CD14-positive monocyte (primary cell): Measurements from ENCODE around the gene ERCC5. TPM values are rescaled to one million over a fixed set of nuclear protein-coding genes. Genes with fewer than 3 reads are reported as not detected.

Source experiments
- DNase-seq, 3 donors: peaks; one replicate each; pipeline ENCODE4 v3.0.0-alpha.2; 2011 to 2022
- H2AFZ ChIP-seq: 2 replicates; pipeline ENCODE4 v1.6.0; 2012; ENCODE audit warnings: mild to moderate bottlenecking, low read depth, low read length, inconsistent platforms; ENCODE audit not compliant: insufficient read depth, poor library complexity, severe bottlenecking
- H3K27ac ChIP-seq, 2 donors: 1 replicate in 1 of 2; 2 replicates in 1 of 2; pipeline ENCODE4 v1.5.1; 2012 to 2013; ENCODE audit warnings: low read length in 2 of 2, control low read depth in 1 of 2, inconsistent platforms in 1 of 2, low read depth in 1 of 2, mild to moderate bottlenecking in 1 of 2
- H3K27me3 ChIP-seq, 2 donors: one replicate each; pipeline versions ENCODE4 v1.6.0 to v1.6.1; 2011 to 2013; ENCODE audit warnings: low read length in 2 of 2; ENCODE audit not compliant: control insufficient read depth in 2 of 2, insufficient read depth in 2 of 2
- H3K36me3 ChIP-seq, 2 donors: replicated peaks in 1 of 2; 1 replicate in 1 of 2; 2 replicates in 1 of 2; pipeline versions ENCODE4 v1.5.1 to v1.6.1; 2012 to 2013; ENCODE audit warnings: low read length in 2 of 2, control low read depth in 1 of 2, inconsistent platforms in 1 of 2, mild to moderate bottlenecking in 1 of 2; ENCODE audit not compliant: insufficient read depth in 2 of 2, control insufficient read depth in 1 of 2
- H3K4me1 ChIP-seq, 2 donors: 1 replicate in 1 of 2; 2 replicates in 1 of 2; pipeline versions ENCODE4 v1.5.1 to v1.6.1; 2012 to 2013; ENCODE audit warnings: low read length in 2 of 2, control low read depth in 1 of 2, inconsistent platforms in 1 of 2, mild to moderate bottlenecking in 1 of 2, moderate library complexity in 1 of 2; ENCODE audit not compliant: insufficient read depth in 2 of 2, control insufficient read depth in 1 of 2
- H3K4me2 ChIP-seq: replicated peaks from 2 replicates; pipeline ENCODE3; 2012; ENCODE audit warnings: low read length, moderate library complexity, mild to moderate bottlenecking; ENCODE audit not compliant: poor library complexity, severe bottlenecking; ENCODE audit errors: extremely low read depth
- H3K4me3 ChIP-seq, 3 experiments: fragments of 200-600 bp in 1 of 3; sonication (generic) in 1 of 3; replicated peaks in 1 of 3; 1 replicate in 2 of 3; 2 replicates in 1 of 3; pipeline ENCODE4 v1.5.1; 2011 to 2013; ENCODE audit warnings: low read length in 3 of 3, mild to moderate bottlenecking in 3 of 3, control low read depth in 2 of 3, low read depth in 2 of 3, inconsistent platforms in 1 of 3, moderate library complexity in 1 of 3
- H3K79me2 ChIP-seq: 2 replicates; pipeline ENCODE4 v1.6.0; 2012; ENCODE audit warnings: mild to moderate bottlenecking, control low read depth, inconsistent platforms, low read length, moderate library complexity; ENCODE audit not compliant: insufficient read depth
- H3K9ac ChIP-seq: 2 replicates; pipeline ENCODE4 v1.6.0; 2017; ENCODE audit warnings: low read length, mild to moderate bottlenecking; ENCODE audit not compliant: insufficient read depth, poor library complexity, severe bottlenecking
- H3K9me3 ChIP-seq, 2 donors: replicated peaks in 1 of 2; 1 replicate in 1 of 2; 2 replicates in 1 of 2; pipeline versions ENCODE4 v1.5.1 to v1.6.1; 2012 to 2013; ENCODE audit warnings: low read length in 2 of 2, control low read depth in 1 of 2; ENCODE audit not compliant: control insufficient read depth in 1 of 2, insufficient read depth in 1 of 2
- H4K20me1 ChIP-seq: 2 replicates; pipeline ENCODE4 v1.6.0; 2012; ENCODE audit warnings: mild to moderate bottlenecking, low read length, control low read depth, moderate library complexity; ENCODE audit not compliant: insufficient read depth
- H3K27ac Mint-ChIP-seq, 7 donors: one replicate each; pipeline ENCODE4 v1.8.0; 2020; ENCODE audit warnings: mild to moderate bottlenecking in 7 of 7, mixed read lengths in 7 of 7, moderate library complexity in 6 of 7, inconsistent platforms in 2 of 7
- H3K27me3 Mint-ChIP-seq, 3 donors: one replicate each; pipeline ENCODE4 v1.8.0; 2021 to 2022; ENCODE audit warnings: low read depth in 3 of 3, mild to moderate bottlenecking in 3 of 3, mixed read lengths in 3 of 3, moderate library complexity in 3 of 3, inconsistent platforms in 1 of 3
- H3K36me3 Mint-ChIP-seq, 2 donors: one replicate each; pipeline ENCODE4 v1.8.0; 2020; ENCODE audit warnings: mixed read lengths in 2 of 2, inconsistent platforms in 1 of 2, mild to moderate bottlenecking in 1 of 2
- H3K4me1 Mint-ChIP-seq: one replicate; pipeline ENCODE4 v1.8.0; 2020; ENCODE audit warnings: mild to moderate bottlenecking, mixed read lengths
- H3K4me3 Mint-ChIP-seq, 2 donors: one replicate each; pipeline ENCODE4 v1.8.0; 2020; ENCODE audit warnings: mild to moderate bottlenecking in 2 of 2, mixed read lengths in 2 of 2, moderate library complexity in 1 of 2
- H3K9me3 Mint-ChIP-seq, 7 donors: one replicate each; pipeline ENCODE4 v1.8.0; 2020 to 2022; ENCODE audit warnings: mixed read lengths in 7 of 7, mild to moderate bottlenecking in 6 of 7, moderate library complexity in 6 of 7, inconsistent platforms in 2 of 7
- WGBS: methylation state at CpG from one replicate; pipeline ENCODE4 v1.1.5; 2013; ENCODE audit warnings: missing lambda C conversion rate; ENCODE audit not compliant: insufficient coverage; 5-methylcytosine and 5-hydroxymethylcytosine counted together
- intact Hi-C, 2 donors: fragments of 100-400 bp; cut with micrococcal nuclease; formaldehyde crosslinking; loops; one replicate each; pipeline versions ENCODE4 v1.15.0 to v1.15.1; 2023
- polyA plus RNA-seq, 3 donors: library from polyadenylated mRNA; depleted of rRNA in 1 of 3; unstranded in 2 of 3; stranded (reverse) in 1 of 3; fragments of 300-500 nt in 2 of 3; fragments of >200 nt in 1 of 3; fragmentation: Illumina TruSeq in 2 of 3; gene quantifications; 1 replicate in 2 of 3; 2 replicates in 1 of 3; pipeline ENCODE4 v1.2.3, GENCODE V29; 2012 to 2021
- TF ChIP-seq, protein P1 (sequence below): fragments of 200-600 bp; IDR thresholded peaks from one replicate; pipeline ENCODE4 v1.8.0; 2022; ENCODE audit warnings: antibody characterized with exemption, mild to moderate bottlenecking

The ERCC5 gene
- polyA plus RNA-seq, 3 donors: 15.2 to 34.2 (median 22.1) TPM

DNA sequence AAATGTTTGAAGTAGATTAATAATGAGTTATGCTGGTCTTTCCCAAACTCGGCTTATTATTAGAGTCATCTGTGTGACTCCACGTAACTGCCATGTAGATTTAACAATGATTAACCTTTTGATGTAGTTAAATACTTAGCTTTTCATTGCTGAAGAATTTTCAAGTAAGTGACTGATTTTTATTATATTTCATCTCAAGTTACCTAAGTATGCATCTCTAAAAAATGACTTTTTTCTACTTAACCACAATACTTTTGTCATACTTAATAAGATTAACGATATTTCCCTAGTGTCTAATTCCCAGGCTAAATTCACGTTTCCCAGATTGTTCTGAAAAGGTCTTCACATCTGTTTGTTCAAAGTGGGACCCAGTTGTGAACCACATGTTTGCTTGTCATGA, 29.1 kb upstream of the ERCC5 start:
- H4K20me1 ChIP-seq: no peaks in the 10 kb centered on the region
- 100% methylated on average over 2 of the region's 4 CpGs for WGBS
- no peak overlapping the region for H2AFZ ChIP-seq
- H3K27me3 Mint-ChIP-seq: no peaks in the 10 kb centered on the region
- H3K4me1 Mint-ChIP-seq: no peaks in the 10 kb centered on the region
- H3K4me2 ChIP-seq: no peak overlapping the region
- H3K4me3 ChIP-seq: no peak overlapping the region
- no peaks in the 10 kb centered on the region for H3K9me3 ChIP-seq
- DNase-seq: no peak
- TF ChIP-seq, protein P1, sequence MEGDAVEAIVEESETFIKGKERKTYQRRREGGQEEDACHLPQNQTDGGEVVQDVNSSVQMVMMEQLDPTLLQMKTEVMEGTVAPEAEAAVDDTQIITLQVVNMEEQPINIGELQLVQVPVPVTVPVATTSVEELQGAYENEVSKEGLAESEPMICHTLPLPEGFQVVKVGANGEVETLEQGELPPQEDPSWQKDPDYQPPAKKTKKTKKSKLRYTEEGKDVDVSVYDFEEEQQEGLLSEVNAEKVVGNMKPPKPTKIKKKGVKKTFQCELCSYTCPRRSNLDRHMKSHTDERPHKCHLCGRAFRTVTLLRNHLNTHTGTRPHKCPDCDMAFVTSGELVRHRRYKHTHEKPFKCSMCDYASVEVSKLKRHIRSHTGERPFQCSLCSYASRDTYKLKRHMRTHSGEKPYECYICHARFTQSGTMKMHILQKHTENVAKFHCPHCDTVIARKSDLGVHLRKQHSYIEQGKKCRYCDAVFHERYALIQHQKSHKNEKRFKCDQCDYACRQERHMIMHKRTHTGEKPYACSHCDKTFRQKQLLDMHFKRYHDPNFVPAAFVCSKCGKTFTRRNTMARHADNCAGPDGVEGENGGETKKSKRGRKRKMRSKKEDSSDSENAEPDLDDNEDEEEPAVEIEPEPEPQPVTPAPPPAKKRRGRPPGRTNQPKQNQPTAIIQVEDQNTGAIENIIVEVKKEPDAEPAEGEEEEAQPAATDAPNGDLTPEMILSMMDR: no peak
- no peaks in the 10 kb centered on the region for H3K4me1 ChIP-seq
- H3K36me3 Mint-ChIP-seq: peaks cover 6 to 10% of the 10 kb centered on the region in 2 donors
- H3K27ac Mint-ChIP-seq: no peak overlapping the region
- H3K27me3 ChIP-seq: no peaks in the 10 kb centered on the region
- no peak overlapping the region for H3K27ac ChIP-seq
- no peak overlapping the region for H3K4me3 Mint-ChIP-seq
- H3K79me2 ChIP-seq: no peaks in the 10 kb centered on the region
- no peaks in the 10 kb centered on the region for H3K9me3 Mint-ChIP-seq
- H3K9ac ChIP-seq: no peak overlapping the region
- intact Hi-C loops: no loop called here
- no peaks in the 10 kb centered on the region for H3K36me3 ChIP-seq

DNA sequence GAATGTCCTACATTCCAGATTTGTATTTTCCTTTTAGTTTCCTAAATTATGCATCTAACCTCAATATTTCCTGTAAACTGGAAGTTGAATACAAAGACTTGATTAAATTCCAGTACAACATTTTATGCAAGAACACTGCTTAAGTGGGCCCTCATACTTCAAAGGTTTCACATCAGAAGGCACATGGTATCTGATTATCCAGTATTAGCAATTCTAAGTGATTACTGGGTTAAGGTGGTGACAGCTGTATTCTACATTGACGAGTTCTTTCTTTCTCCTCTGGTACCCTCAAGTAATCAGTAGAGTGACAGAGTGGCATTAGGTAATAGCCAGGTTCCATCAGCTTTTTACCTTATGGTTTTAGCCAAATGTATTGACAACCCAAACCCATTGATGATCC, 28.6 kb upstream of the ERCC5 start:
- Histone ChIP-seq H3K4me3 (no peak overlapping the region), H3K27ac (no peak overlapping the region), H3K9ac (no peak overlapping the region), H3K36me3 (no peaks in the 10 kb centered on the region), H2AFZ (no peak overlapping the region), H4K20me1 (no peaks in the 10 kb centered on the region), H3K79me2 (no peaks in the 10 kb centered on the region), H3K9me3 (no peaks in the 10 kb centered on the region), H3K4me2 (no peak overlapping the region), H3K4me1 (no peaks in the 10 kb centered on the region), H3K27me3 (no peaks in the 10 kb centered on the region)
- no peaks in the 10 kb centered on the region for H3K27me3 Mint-ChIP-seq
- intact Hi-C loops: no loop called here
- peaks cover 9 to 14% of the 10 kb centered on the region in 2 donors for H3K36me3 Mint-ChIP-seq
- H3K4me3 Mint-ChIP-seq: no peak overlapping the region
- H3K4me1 Mint-ChIP-seq: no peaks in the 10 kb centered on the region
- no CpG with 5 or more reads among the region's 1 CpG for WGBS
- TF ChIP-seq, protein P1: no peak
- no peaks in the 10 kb centered on the region for H3K9me3 Mint-ChIP-seq
- no peak for DNase-seq
- H3K27ac Mint-ChIP-seq: no peak overlapping the region
